ENCODE results near the gene ASIC1. TPM values are rescaled to one million over a fixed set of nuclear protein-coding genes. Genes with fewer than 3 reads are reported as not detected.
A peak's percentile ranks its signal among the peaks of the same experiment; 100 is the strongest.
"Not testable (repeated sequence)": the region's sequence is repeated elsewhere in the genome, so short reads cannot be mapped to it uniquely, and the experiment has no call there.

Gene ASIC1
- total RNA-seq, 2 experiments from 2014 or later = 0.59 TPM; not detected in 1

DNA sequence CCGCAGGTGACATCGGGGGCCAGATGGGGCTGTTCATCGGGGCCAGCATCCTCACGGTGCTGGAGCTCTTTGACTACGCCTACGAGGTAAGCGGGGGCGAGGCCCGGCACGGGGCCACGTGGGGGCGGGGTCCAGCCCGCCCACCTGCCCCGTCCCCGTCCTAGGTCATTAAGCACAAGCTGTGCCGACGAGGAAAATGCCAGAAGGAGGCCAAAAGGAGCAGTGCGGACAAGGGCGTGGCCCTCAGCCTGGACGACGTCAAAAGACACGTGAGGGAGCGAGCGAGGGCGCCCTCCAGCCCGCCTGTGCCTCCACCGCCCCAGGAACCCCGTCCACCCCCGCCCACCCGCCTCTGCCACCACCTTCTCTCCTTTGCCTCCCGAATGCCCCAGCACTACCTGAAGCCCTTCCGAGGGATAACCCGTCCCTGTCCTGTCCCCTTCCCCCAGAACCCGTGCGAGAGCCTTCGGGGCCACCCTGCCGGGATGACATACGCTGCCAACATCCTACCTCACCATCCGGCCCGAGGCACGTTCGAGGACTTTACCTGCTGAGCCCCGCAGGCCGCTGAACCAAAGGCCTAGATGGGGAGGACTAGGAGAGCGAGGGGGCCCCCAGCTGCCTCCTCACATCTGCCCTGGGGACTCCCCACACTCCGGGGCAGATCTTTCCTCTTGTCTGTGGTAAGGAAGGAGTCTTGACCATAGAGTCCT, 23.9 kb downstream of the ASIC1 start:
- Histone ChIP-seq H3K4me3 (ENCODE audit: low read depth, low read length, poor library complexity, severe bottlenecking) (no peak overlapping the region), H3K9me3 (ENCODE audit: low read length) (no peaks in the 10 kb centered on the region), H2AFZ (ENCODE audit: low read length) (no peak overlapping the region), H3K79me2 (ENCODE audit: insufficient read depth, low read depth, low read length) (peaks cover 12% of the 10 kb centered on the region; the same call in 1 of the 2 replicates), H3K9me2 (ENCODE audit: insufficient read depth, low read length) (no peaks in the 10 kb centered on the region), H3K4me2 (ENCODE audit: low read length) (no peak overlapping the region), H3K36me3 (ENCODE audit: insufficient read depth, low read length) (no peaks in the 10 kb centered on the region), H3K4me1 (ENCODE audit: insufficient read depth, low read length, poor library complexity, severe bottlenecking) (peaks cover 14% of the 10 kb centered on the region), H3K27ac (ENCODE audit: low read depth, low read length, poor library complexity, severe bottlenecking) (no peak overlapping the region), H4K20me1 (ENCODE audit: insufficient read depth, low read length) (0 out of 2 replicates have a peak, but pooled peaks cover 3% of the 10 kb centered on the region)
- POLR2A ChIA-PET = interaction anchor here (6.0 kb wide), 1 partner anchor 30 kb away, joined by 62 read pairs; the partner anchor contains the start of gene COX14
- intact Hi-C loops (cut with micrococcal nuclease; ENCODE audit: unreplicated experiment) = no loop called here
- CTCF ChIA-PET (ENCODE audit: unreplicated experiment) = no interaction called here
- no peak for TF ChIP-seq CTCF (conservative IDR thresholded peaks at IDR 0.05; ENCODE audit: low read length)
- no peak for TF ChIP-seq EZH2phosphoT487 (IDR thresholded peaks at IDR 0.05; ENCODE audit: borderline replicate concordance, low read depth, low read length)
- DNase-seq (ENCODE audit: low spot score) = no peak
- no TSS peak for BruUV-seq (replicated peaks)

DNA sequence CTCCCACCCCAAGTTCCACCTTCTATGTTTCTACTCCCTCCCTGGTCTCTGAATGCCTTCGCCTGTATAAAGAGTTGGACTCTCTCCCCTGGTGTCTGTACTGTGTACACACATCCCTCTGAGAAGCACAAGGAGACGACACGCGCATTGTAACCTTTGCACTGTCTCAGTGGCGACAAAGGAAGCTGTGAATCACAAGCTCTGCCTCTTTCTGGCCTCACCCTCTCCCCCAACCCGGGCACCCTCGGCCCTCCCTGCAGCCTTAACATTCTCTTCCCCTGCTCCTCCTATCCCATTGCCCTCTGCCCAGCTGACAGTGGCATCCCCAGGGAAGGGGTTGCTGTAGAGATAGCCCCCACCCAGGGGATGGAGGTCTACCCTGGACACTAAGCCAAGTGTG, 25.2 kb downstream of the ASIC1 start:
- H3K79me2 ChIP-seq (ENCODE audit: insufficient read depth, low read depth, low read length) = peaks cover 16% of the 10 kb centered on the region; the same call in 1 of the 2 replicates
- H3K36me3 ChIP-seq (ENCODE audit: insufficient read depth, low read length) = peaks cover 13% of the 10 kb centered on the region
- 0 out of 2 replicates have a peak, but pooled peaks cover 3% of the 10 kb centered on the region for H4K20me1 ChIP-seq (ENCODE audit: insufficient read depth, low read length)
- DNase-seq (ENCODE audit: low spot score) = no peak
- no peaks in the 10 kb centered on the region for H3K9me2 ChIP-seq (ENCODE audit: insufficient read depth, low read length)
- H3K9me3 ChIP-seq (ENCODE audit: low read length) = no peaks in the 10 kb centered on the region
- TF ChIP-seq EZH2phosphoT487 (IDR thresholded peaks at IDR 0.05; ENCODE audit: borderline replicate concordance, low read depth, low read length) (no peak), CTCF (conservative IDR thresholded peaks at IDR 0.05; ENCODE audit: low read length) (no peak)
- BruUV-seq (replicated peaks) = no TSS peak
- ChIA-PET POLR2A (interaction anchor here (6.0 kb wide), 1 partner anchor 29 kb away, joined by 62 read pairs; the partner anchor contains the start of gene COX14), CTCF (ENCODE audit: unreplicated experiment) (no interaction called here)
- no peak overlapping the region for H3K27ac ChIP-seq (ENCODE audit: low read depth, low read length, poor library complexity, severe bottlenecking)
- intact Hi-C loops (cut with micrococcal nuclease; ENCODE audit: unreplicated experiment) = no loop called here
- H2AFZ ChIP-seq (ENCODE audit: low read length) = no peak overlapping the region
- peaks cover 25% of the 10 kb centered on the region for H3K4me1 ChIP-seq (ENCODE audit: insufficient read depth, low read length, poor library complexity, severe bottlenecking)
- H3K4me2 ChIP-seq (ENCODE audit: low read length) = no peak overlapping the region
- no peak overlapping the region for H3K4me3 ChIP-seq (ENCODE audit: low read depth, low read length, poor library complexity, severe bottlenecking)

- Histone ChIP-seq H3K9me2 (ENCODE audit: insufficient read depth, low read length) (no peaks in the 10 kb centered on the region), H3K9me3 (ENCODE audit: low read length) (no peaks in the 10 kb centered on the region), H3K36me3 (ENCODE audit: insufficient read depth, low read length) (peaks cover 20% of the 10 kb centered on the region), H3K79me2 (ENCODE audit: insufficient read depth, low read depth, low read length) (peaks cover 16% of the 10 kb centered on the region; the same call in 1 of the 2 replicates), H4K20me1 (ENCODE audit: insufficient read depth, low read length) (0 out of 2 replicates have a peak, but pooled peaks cover 3% of the 10 kb centered on the region), H3K4me2 (ENCODE audit: low read length) (0 out of 2 replicates have a peak overlapping the region, but pooled peaks have one; percentile 12), H3K4me1 (ENCODE audit: insufficient read depth, low read length, poor library complexity, severe bottlenecking) (peaks cover 30% of the 10 kb centered on the region), H3K27ac (ENCODE audit: low read depth, low read length, poor library complexity, severe bottlenecking) (no peak overlapping the region), H3K4me3 (ENCODE audit: low read depth, low read length, poor library complexity, severe bottlenecking) (no peak overlapping the region), H2AFZ (ENCODE audit: low read length) (no peak overlapping the region)
- DNase-seq (ENCODE audit: low spot score) = no peak
- TF ChIP-seq CTCF (conservative IDR thresholded peaks at IDR 0.05; ENCODE audit: low read length) = no peak
- TF ChIP-seq EZH2phosphoT487 (IDR thresholded peaks at IDR 0.05; ENCODE audit: borderline replicate concordance, low read depth, low read length) = no peak
- ChIA-PET CTCF (ENCODE audit: unreplicated experiment) (no interaction called here), POLR2A (interaction anchor here (0.6 to 6.0 kb wide), 4 partner anchors 28 to 237 kb away, joined by 3 to 62 read pairs (median 12); partner anchors contain the start of genes CERS5 and COX14)
- intact Hi-C loops (cut with micrococcal nuclease; ENCODE audit: unreplicated experiment) = no loop called here
- no TSS peak for BruUV-seq (replicated peaks)
Measured at GRCh38 chr12:50083301-50083700, 25.9 kb downstream of the ASIC1 start.

GRCh38 chr12:50084409-50084774, 27.0 kb downstream of the ASIC1 start:
- POLR2A ChIA-PET = interaction anchor here (0.6 to 6.0 kb wide), 20 partner anchors 13 to 1064 kb away, joined by 3 to 62 read pairs (median 4); partner anchors contain the start of genes ATF1, CERS5, COX14 and RACGAP1
- intact Hi-C loops (cut with micrococcal nuclease; ENCODE audit: unreplicated experiment); H3K9me2 ChIP-seq (ENCODE audit: insufficient read depth, low read length): not testable (repeated sequence)

More at GRCh38 chr12:50084409-50084774, 27.0 kb downstream of the ASIC1 start:
- H3K4me1 ChIP-seq (ENCODE audit: insufficient read depth, low read length, poor library complexity, severe bottlenecking) = peaks cover 38% of the 10 kb centered on the region
- peak overlapping the region; percentile 89 for H3K4me3 ChIP-seq (ENCODE audit: low read depth, low read length, poor library complexity, severe bottlenecking)
- H3K36me3 ChIP-seq (ENCODE audit: insufficient read depth, low read length) = peaks cover 31% of the 10 kb centered on the region
- peaks cover 16% of the 10 kb centered on the region; the same call in 1 of the 2 replicates for H3K79me2 ChIP-seq (ENCODE audit: insufficient read depth, low read depth, low read length)
- H3K4me2 ChIP-seq (ENCODE audit: low read length) = peak overlapping the region; percentile 93
- CTCF ChIA-PET (ENCODE audit: unreplicated experiment) = interaction anchor here (0.7 to 2.6 kb wide), 6 partner anchors 10 to 119 kb away, joined by 3 to 35 read pairs (median 4); partner anchors contain the start of genes CERS5 and COX14
- DNase-seq (ENCODE audit: low spot score); H4K20me1 ChIP-seq (ENCODE audit: insufficient read depth, low read length); H3K9me3 ChIP-seq (ENCODE audit: low read length); BruUV-seq (replicated peaks): not testable (repeated sequence)
- H3K27ac ChIP-seq (ENCODE audit: low read depth, low read length, poor library complexity, severe bottlenecking) = peak overlapping the region; percentile 83
- peak overlapping the region; percentile 96 for H2AFZ ChIP-seq (ENCODE audit: low read length)

All from OCI-LY7 (cell line).